HFFc6 (cell line): ENCODE measurements around the gene VN1R4. TPM values are rescaled to one million over a fixed set of nuclear protein-coding genes. Genes with fewer than 3 reads are reported as not detected.
"Not testable (repeated sequence)": the region's sequence is repeated elsewhere in the genome, so short reads cannot be mapped to it uniquely, and the experiment has no call there.

Source experiments
- DNase-seq: peaks from one replicate; pipeline ENCODE4 v3.0.0-alpha.2; 2018
- H3K27ac Mint-ChIP-seq: 2 replicates; pipeline ENCODE4 v1.8.0; 2020; ENCODE audit warnings: mild to moderate bottlenecking, mixed read lengths
- H3K27me3 Mint-ChIP-seq: 2 replicates; pipeline ENCODE4 v1.8.0; 2021; ENCODE audit warnings: mild to moderate bottlenecking, moderate library complexity, mixed read lengths; ENCODE audit not compliant: insufficient read depth
- H3K36me3 Mint-ChIP-seq: 2 replicates; pipeline ENCODE4 v1.8.0; 2021; ENCODE audit warnings: low read depth, mixed read lengths
- H3K4me1 Mint-ChIP-seq: 2 replicates; pipeline ENCODE4 v1.8.0; 2020; ENCODE audit warnings: low read depth, mixed read lengths
- H3K4me3 Mint-ChIP-seq: 2 replicates; pipeline ENCODE4 v1.8.0; 2020; ENCODE audit warnings: mild to moderate bottlenecking, moderate library complexity, mixed read lengths
- H3K9me3 Mint-ChIP-seq: 2 replicates; pipeline ENCODE4 v1.8.0; 2020; ENCODE audit warnings: mild to moderate bottlenecking, mixed read lengths
- total RNA-seq, 6 experiments: library from RNA; stranded (reverse); fragmentation: NEBNext Ultra II Directional; extraction: Animal tissue kit (Norgen Biotek cat#: 25700); gene quantifications; 2 replicates in 1 of 6; 3 replicates in 5 of 6; pipeline ENCODE4 v1.2.3, GENCODE V29; 2021
- TF ChIP-seq, protein P1 (sequence below): fragments of 200-600 bp; sonication (generic); IDR thresholded peaks from 2 replicates; pipeline ENCODE4 v1.5.0; 2021; ENCODE audit warnings: antibody characterized with exemption, mild to moderate bottlenecking

VN1R4 gene
- total RNA-seq, 6 experiments from 2014 or later = not detected

DNA sequence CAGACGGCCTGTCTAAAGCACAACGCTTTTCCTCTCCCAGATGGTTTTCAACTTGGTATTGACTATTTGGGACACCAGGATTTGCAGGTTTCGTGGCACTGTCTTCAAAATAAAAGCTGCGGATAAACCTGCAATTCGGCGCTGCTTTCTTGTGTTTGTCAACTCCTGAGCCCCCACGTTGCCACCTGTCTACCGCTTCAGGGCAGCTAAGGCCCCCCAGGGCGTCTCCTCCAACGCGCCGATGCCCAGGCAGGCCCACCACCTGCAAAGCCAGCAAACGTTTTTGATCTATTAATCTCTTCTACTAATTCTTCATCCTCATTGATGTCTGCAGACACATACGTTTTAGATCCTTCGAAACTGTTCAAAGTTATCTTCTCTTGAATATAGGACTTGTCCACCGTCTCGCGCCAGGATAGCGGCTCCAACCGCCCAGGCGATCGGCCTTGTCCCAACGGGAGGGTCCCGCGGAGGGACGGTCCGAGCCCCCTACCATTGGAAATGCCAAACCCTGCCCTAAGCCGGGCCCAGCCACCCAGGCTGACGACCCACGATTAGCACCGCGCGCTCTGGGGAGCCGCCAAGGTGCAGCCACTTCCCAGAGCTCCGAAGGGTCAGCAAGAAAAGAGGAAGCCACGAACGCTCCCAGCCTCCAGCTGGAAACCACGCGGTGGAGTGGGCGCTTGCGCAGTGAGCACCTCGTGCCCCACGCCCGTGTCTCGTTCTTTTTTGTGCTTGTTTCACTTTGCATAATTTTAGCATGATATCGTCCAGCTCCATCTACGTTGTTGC, 23.4 kb upstream of the VN1R4 start:
- Mint-ChIP-seq H3K27ac (no peak overlapping the region), H3K9me3 (peaks cover 63% of the 10 kb centered on the region), H3K4me1 (no peaks in the 10 kb centered on the region), H3K36me3 (peaks cover 19% of the 10 kb centered on the region; the same call in 1 of the 2 replicates), H3K4me3 (no peak overlapping the region), H3K27me3 (no peaks in the 10 kb centered on the region)
- TF ChIP-seq, protein P1, sequence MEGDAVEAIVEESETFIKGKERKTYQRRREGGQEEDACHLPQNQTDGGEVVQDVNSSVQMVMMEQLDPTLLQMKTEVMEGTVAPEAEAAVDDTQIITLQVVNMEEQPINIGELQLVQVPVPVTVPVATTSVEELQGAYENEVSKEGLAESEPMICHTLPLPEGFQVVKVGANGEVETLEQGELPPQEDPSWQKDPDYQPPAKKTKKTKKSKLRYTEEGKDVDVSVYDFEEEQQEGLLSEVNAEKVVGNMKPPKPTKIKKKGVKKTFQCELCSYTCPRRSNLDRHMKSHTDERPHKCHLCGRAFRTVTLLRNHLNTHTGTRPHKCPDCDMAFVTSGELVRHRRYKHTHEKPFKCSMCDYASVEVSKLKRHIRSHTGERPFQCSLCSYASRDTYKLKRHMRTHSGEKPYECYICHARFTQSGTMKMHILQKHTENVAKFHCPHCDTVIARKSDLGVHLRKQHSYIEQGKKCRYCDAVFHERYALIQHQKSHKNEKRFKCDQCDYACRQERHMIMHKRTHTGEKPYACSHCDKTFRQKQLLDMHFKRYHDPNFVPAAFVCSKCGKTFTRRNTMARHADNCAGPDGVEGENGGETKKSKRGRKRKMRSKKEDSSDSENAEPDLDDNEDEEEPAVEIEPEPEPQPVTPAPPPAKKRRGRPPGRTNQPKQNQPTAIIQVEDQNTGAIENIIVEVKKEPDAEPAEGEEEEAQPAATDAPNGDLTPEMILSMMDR = no peak
- no peak for DNase-seq

DNA sequence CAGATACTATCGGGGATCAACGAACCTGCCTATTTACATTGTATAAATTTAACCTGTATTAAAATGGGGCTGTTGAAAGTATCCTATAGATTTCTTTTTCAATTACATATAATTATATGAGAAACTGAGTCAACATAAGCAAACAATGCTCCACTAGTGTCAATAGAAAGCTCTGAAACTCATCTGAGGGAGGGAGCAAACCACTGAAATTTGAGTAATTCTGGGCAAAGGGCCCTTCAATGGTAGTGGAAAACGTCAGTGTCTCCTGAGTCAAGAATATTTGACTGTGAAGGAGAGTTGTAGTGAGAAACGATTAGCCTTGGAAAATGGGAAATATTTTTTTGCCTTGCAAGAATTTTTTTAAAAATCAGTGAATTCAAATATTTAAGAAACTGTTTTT, 17.6 kb upstream of the VN1R4 start:
- no peak for DNase-seq
- peaks cover 34% of the 10 kb centered on the region for H3K9me3 Mint-ChIP-seq
- H3K27me3 Mint-ChIP-seq = no peaks in the 10 kb centered on the region; the same call in 1 of the 2 replicates
- TF ChIP-seq, protein P1 = no peak
- H3K4me1 Mint-ChIP-seq = no peaks in the 10 kb centered on the region
- H3K36me3 Mint-ChIP-seq = peaks cover 9% of the 10 kb centered on the region
- no peak overlapping the region for H3K4me3 Mint-ChIP-seq
- H3K27ac Mint-ChIP-seq = no peak overlapping the region

DNA sequence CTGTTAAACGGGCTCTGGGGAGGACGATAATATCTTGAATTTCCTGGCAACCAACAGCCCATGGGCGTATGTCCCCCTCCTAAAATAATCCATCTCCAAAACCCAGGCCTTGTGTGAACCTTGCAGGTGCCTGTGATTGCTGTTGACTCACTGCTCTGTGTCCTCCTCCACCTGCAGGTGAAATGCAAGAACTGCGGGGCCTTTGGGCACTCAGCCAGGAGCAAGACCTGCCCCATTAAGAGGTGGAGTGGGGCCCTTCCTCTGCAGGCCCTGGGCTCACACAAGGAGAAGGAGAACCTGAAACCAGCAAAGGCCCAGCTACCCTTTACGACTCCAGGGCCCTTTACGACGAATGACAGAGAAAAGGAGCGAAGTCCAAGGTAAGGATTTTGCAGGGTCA, 14.4 kb upstream of the VN1R4 start:
- not testable (repeated sequence) for H3K4me1 Mint-ChIP-seq, H3K36me3 Mint-ChIP-seq, H3K27ac Mint-ChIP-seq, DNase-seq, H3K4me3 Mint-ChIP-seq, H3K27me3 Mint-ChIP-seq
- H3K9me3 Mint-ChIP-seq = peaks cover 41% of the 10 kb centered on the region

DNA sequence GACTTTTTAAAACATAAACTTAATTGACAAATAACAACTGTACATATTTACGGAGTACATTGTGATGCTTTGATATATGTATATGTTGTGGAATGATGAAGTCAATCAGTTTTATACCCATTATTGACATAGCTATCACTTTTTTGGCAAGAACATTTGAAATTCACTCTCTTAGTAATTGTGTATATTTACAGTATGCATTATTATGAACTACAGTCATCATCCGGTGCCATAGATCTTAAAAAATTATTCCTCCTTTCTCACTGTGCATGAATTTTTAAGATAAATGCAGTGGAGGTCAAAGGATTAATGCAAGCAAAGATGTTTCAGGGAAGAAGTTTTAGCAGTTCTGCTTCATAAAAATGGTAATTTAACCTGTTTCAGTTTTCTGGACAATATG, 8.0 kb upstream of the VN1R4 start:
- no peak for DNase-seq
- TF ChIP-seq, protein P1 = no peak
- H3K27me3 Mint-ChIP-seq = peaks cover 2% of the 10 kb centered on the region
- H3K4me1 Mint-ChIP-seq = no peaks in the 10 kb centered on the region
- H3K9me3 Mint-ChIP-seq = peaks cover 53% of the 10 kb centered on the region
- no peak overlapping the region for H3K4me3 Mint-ChIP-seq
- H3K27ac Mint-ChIP-seq = no peak overlapping the region
- H3K36me3 Mint-ChIP-seq = 0 out of 2 replicates have a peak, but pooled peaks cover 8% of the 10 kb centered on the region

DNA sequence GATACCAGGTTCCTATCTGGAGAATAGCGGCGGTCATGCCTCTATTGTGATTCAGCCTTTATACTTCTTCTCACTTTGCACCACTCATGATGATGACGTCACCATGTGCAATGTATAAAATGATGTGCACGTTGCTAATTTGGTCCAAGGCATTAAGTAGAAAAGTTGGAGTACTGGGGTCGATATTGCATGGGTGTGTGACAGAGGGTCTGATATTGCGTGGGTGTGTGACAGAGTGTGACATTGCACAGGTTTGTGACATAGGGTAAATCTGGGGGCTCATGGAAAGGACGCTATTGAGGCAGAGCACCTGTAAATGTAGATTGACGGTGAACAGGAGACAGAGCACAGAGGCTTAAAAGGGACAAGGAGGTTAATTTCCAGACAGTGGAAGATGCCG, 4.5 kb upstream of the VN1R4 start:
- 0 out of 2 replicates have a peak, but pooled peaks cover 8% of the 10 kb centered on the region for H3K36me3 Mint-ChIP-seq
- TF ChIP-seq, protein P1 = no peak
- no peak overlapping the region for H3K27ac Mint-ChIP-seq
- H3K4me3 Mint-ChIP-seq = no peak overlapping the region
- DNase-seq = no peak
- H3K4me1 Mint-ChIP-seq = no peaks in the 10 kb centered on the region
- peaks cover 45% of the 10 kb centered on the region for H3K9me3 Mint-ChIP-seq
- peaks cover 2% of the 10 kb centered on the region for H3K27me3 Mint-ChIP-seq

DNA sequence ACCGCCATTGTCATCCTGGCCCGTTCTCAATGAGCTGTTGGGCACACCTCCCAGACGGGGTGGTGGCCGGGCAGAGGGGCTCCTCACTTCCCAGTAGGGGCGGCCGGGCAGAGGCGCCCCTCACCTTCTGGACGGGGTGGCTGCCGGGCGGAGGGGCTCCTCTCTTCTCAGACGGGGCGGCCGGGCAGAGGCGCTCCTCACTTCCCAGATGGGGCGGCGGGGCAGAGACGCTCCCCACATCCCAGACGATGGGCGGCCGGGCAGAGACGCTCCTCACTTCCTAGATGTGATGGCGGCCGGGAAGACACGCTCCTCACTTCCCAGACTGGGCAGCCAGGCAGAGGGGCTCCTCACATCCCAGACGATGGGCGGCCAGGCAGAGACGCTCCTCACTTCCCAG, 2.3 kb upstream of the VN1R4 start:
- H3K9me3 Mint-ChIP-seq = peaks cover 41% of the 10 kb centered on the region
- not testable (repeated sequence) for H3K4me3 Mint-ChIP-seq, H3K27ac Mint-ChIP-seq, DNase-seq, H3K36me3 Mint-ChIP-seq, H3K27me3 Mint-ChIP-seq, H3K4me1 Mint-ChIP-seq

DNA sequence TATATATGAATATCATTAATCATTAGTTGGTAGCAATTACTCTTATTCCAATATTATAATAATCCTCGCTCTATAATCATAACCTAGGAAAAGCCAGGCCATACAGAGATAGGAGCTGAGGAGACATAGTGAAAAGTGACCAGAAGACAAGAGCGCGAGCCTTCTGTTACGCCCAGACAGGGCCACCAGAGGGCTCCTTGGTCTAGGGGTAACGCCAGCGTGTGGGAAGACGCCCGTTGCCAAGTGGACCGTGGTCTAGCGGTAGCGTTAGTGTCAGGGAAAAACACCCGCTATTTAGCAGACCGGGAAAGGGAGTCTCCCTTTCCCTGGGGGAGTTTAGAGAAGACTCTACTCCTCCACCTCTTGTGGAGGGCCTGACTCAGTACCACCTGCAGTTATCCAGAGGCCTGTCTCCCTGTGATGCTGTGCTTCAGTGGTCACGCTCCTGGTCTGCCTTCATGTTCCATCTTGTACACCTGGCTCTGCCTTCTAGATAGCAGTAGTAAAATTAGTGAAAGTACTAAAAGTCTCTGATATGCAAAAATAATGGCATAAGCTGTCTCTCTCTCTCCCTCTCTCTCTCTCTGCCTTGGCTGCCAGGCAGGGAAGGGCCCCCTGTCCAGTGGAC, 9.7 kb downstream of the VN1R4 start, which contains the start of gene VN1R2:
Gene VN1R2, plus strand, starts transcription at position 578 of the 628 bp plus-strand sequence. CDS start 84 bp downstream, outside the sequence.
- not testable (repeated sequence) for H3K27ac Mint-ChIP-seq, DNase-seq, H3K4me3 Mint-ChIP-seq, H3K27me3 Mint-ChIP-seq, H3K4me1 Mint-ChIP-seq
- Mint-ChIP-seq H3K36me3 (peaks cover 15% of the 10 kb centered on the region), H3K9me3 (peaks cover 38% of the 10 kb centered on the region)
